GM19468 (cell line): ENCODE data around the gene GLIPR2.
A peak's percentile ranks its signal among the peaks of the same experiment; 100 is the strongest.
"Not testable (repeated sequence)": the region's sequence is repeated elsewhere in the genome, so short reads cannot be mapped to it uniquely, and the experiment has no call there.

ENCODE experiments used
- ATAC-seq: cut with Tn5 transposase; IDR thresholded peaks from one replicate; pipeline ENCODE4 v1.9.1; 2021; ENCODE audit warnings: mild to moderate bottlenecking, moderate library complexity, moderate number of reproducible peaks; ENCODE audit not compliant: unreplicated experiment; ENCODE audit errors: extremely low read depth

GLIPR2 gene

GRCh38 chr9:36160126-36160525, 23.6 kb downstream of the GLIPR2 start:
- not testable (repeated sequence) for ATAC-seq

GRCh38 chr9:36161187-36161586, 24.7 kb downstream of the GLIPR2 start:
- no peak for ATAC-seq

- no peak for ATAC-seq
These were observed 25.7 kb downstream of the GLIPR2 start for GRCh38 chr9:36162211-36162738.

GRCh38 chr9:36163049-36163785, 26.7 kb downstream of the GLIPR2 start:
- ATAC-seq = no peak

- no peak for ATAC-seq
These were observed 27.2 kb downstream of the GLIPR2 start for GRCh38 chr9:36163786-36164170.

- ATAC-seq = no peak
These were observed 27.8 kb downstream of the GLIPR2 start for GRCh38 chr9:36164372-36164771.

GRCh38 chr9:36164989-36165388, 28.5 kb downstream of the GLIPR2 start:
- no peak for ATAC-seq

- ATAC-seq = no peak
These were observed 29.3 kb downstream of the GLIPR2 start for GRCh38 chr9:36165826-36166167.

- peak; percentile 75 for ATAC-seq
These were observed 29.8 kb downstream of the GLIPR2 start for GRCh38 chr9:36166168-36166927.

GRCh38 chr9:36169166-36169565, 32.6 kb downstream of the GLIPR2 start, which contains the start of gene CCIN:
TSS of gene CCIN (plus strand) at chr9:36169388. CDS start at chr9:36169503, 115 bp downstream.
- ATAC-seq = no peak

- no peak for ATAC-seq
These were observed 33.2 kb downstream of the GLIPR2 start for GRCh38 chr9:36169708-36170107.

- no peak for ATAC-seq
These were observed 34.0 kb downstream of the GLIPR2 start for GRCh38 chr9:36170531-36170930.

- no peak for ATAC-seq
These were observed 37.3 kb downstream of the GLIPR2 start for GRCh38 chr9:36173861-36174260.

- ATAC-seq = no peak
These were observed 37.7 kb downstream of the GLIPR2 start for GRCh38 chr9:36174271-36174670.

- ATAC-seq = no peak
These were observed 38.2 kb downstream of the GLIPR2 start for GRCh38 chr9:36174731-36175130.

GRCh38 chr9:36175209-36175608, 38.7 kb downstream of the GLIPR2 start:
- not testable (repeated sequence) for ATAC-seq

- not testable (repeated sequence) for ATAC-seq
These were observed 40.0 kb downstream of the GLIPR2 start for GRCh38 chr9:36176496-36176895.

- no peak for ATAC-seq
These were observed 41.0 kb downstream of the GLIPR2 start for GRCh38 chr9:36177571-36177970.

GRCh38 chr9:36180243-36180642, 43.7 kb downstream of the GLIPR2 start:
- ATAC-seq = not testable (repeated sequence)

GRCh38 chr9:36187414-36187813, 50.9 kb downstream of the GLIPR2 start:
- no peak for ATAC-seq

- no peak for ATAC-seq
These were observed 51.7 kb downstream of the GLIPR2 start for GRCh38 chr9:36188212-36188611.
